Mononuclear cell (primary cell): Measurements from ENCODE around the gene CRYBG1. TPM values are rescaled to one million over a fixed set of nuclear protein-coding genes. Genes with fewer than 3 reads are reported as not detected.
"Not testable (repeated sequence)": the region's sequence is repeated elsewhere in the genome, so short reads cannot be mapped to it uniquely, and the experiment has no call there.

ENCODE experiments used
- H3K27me3 ChIP-seq: 2 replicates; pipeline ENCODE4 v1.6.0; 2011; ENCODE audit warnings: low read length, control low read depth; ENCODE audit not compliant: insufficient read depth
- H3K4me1 ChIP-seq: 2 replicates; pipeline ENCODE4 v1.5.1; 2011; ENCODE audit warnings: mild to moderate bottlenecking, low read length, control low read depth; ENCODE audit not compliant: insufficient read depth
- H3K4me3 ChIP-seq: 2 replicates; pipeline ENCODE4 v1.5.1; 2011; ENCODE audit warnings: mild to moderate bottlenecking, low read length, moderate library complexity
- H3K9me3 ChIP-seq: 2 replicates; pipeline ENCODE4 v1.5.1; 2011; ENCODE audit warnings: low read depth, mild to moderate bottlenecking, control low read depth, low read length
- total RNA-seq: library from RNA; depleted of rRNA; stranded (reverse); fragments of >200 nt; gene quantifications from one replicate; pipeline ENCODE4 v1.2.3, GENCODE V29; 2012

Gene CRYBG1
- total RNA-seq, 1 donor: 60.9 TPM

DNA sequence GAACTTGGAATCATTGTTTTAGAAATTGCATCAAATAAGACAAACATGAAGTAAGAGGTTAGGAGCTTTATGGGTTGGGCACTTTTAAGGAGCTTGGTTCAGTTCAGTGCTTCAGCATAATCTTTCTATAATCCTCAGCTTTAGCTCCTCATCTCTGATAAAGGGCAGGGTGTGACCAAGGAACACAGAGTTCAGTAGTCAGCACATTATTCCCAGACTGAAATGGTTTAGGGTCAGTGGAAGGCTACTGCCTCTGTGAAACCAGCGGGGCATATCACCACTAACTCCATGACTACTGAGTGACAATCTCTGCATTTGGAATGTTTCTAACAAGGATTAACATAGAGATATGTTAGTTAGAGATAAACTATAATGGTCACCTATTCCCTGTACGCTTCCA is 36.9 kb downstream of the CRYBG1 start:
- Histone ChIP-seq H3K27me3 (peaks cover 11% of the 10 kb centered on the region), H3K9me3 (no peaks in the 10 kb centered on the region), H3K4me3 (no peak overlapping the region), H3K4me1 (no peaks in the 10 kb centered on the region)

DNA sequence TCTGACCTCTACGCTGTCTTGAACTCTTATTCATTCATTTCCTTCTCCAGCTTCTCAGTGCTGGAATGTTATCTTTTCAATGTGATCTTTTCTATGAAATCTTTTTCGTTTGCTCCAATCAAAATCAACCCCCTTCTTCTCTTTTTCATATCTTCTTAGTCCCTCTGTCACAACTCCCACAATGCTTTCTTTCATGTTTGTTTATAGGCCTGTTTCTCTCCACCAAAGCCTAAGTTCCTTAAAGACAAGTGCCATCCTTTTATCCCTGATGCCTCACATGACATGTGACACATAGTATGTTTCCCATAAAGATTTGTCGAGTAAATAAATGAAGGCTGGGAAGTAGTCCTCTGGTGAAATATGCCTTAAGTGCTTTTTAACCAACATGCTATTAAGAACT is 38.1 kb downstream of the CRYBG1 start:
- Histone ChIP-seq H3K4me1 (no peaks in the 10 kb centered on the region), H3K4me3 (no peak overlapping the region), H3K9me3 (no peaks in the 10 kb centered on the region), H3K27me3 (peaks cover 14% of the 10 kb centered on the region)

- H3K4me3 ChIP-seq, H3K4me1 ChIP-seq, H3K27me3 ChIP-seq, H3K9me3 ChIP-seq: not testable (repeated sequence)
Measured at GRCh38 chr6:106405044-106405443, 44.5 kb downstream of the CRYBG1 start.

- no peaks in the 10 kb centered on the region for H3K4me1 ChIP-seq
- no peak overlapping the region for H3K4me3 ChIP-seq
- no peaks in the 10 kb centered on the region for H3K9me3 ChIP-seq
Measured at GRCh38 chr6:106411056-106411455, 50.5 kb downstream of the CRYBG1 start.

GRCh38 chr6:106411643-106412200 is 51.2 kb downstream of the CRYBG1 start:
- H3K9me3 ChIP-seq: no peaks in the 10 kb centered on the region
- H3K27me3 ChIP-seq: peaks cover 2% of the 10 kb centered on the region
- H3K4me3 ChIP-seq: no peak overlapping the region
- no peaks in the 10 kb centered on the region for H3K4me1 ChIP-seq

More at GRCh38 chr6:106411056-106411455, 50.5 kb downstream of the CRYBG1 start:
- peaks cover 2% of the 10 kb centered on the region for H3K27me3 ChIP-seq

GRCh38 chr6:106413016-106413415 is 52.5 kb downstream of the CRYBG1 start:
- Histone ChIP-seq H3K4me1 (no peaks in the 10 kb centered on the region), H3K9me3 (no peaks in the 10 kb centered on the region), H3K27me3 (no peaks in the 10 kb centered on the region), H3K4me3 (no peak overlapping the region)

GRCh38 chr6:106413722-106414121 is 53.2 kb downstream of the CRYBG1 start:
- Histone ChIP-seq H3K27me3 (no peaks in the 10 kb centered on the region), H3K4me1 (no peaks in the 10 kb centered on the region), H3K9me3 (no peaks in the 10 kb centered on the region), H3K4me3 (no peak overlapping the region)

DNA sequence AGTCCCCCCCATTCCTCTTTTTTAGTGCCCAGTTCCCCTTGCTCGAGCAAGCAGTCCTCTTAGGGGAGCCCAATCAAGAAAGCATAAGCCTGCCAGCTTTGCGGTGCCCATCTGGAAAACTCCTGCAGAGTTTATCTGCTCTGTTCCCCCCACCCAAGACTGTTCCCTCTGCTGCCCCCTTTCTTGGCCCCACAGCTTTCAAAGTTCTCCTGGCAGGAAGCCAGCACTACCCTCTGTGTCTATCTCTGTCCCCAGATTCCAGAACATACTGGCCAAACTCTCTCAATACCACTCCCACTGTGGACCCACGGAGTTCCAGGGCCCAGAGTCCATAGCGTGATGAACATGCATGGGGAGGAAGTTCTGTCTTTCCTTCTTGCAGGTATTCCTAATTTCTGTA is 55.4 kb downstream of the CRYBG1 start:
- no peaks in the 10 kb centered on the region for H3K27me3 ChIP-seq
- no peak overlapping the region for H3K4me3 ChIP-seq
- H3K4me1 ChIP-seq: no peaks in the 10 kb centered on the region
- no peaks in the 10 kb centered on the region for H3K9me3 ChIP-seq

- no peaks in the 10 kb centered on the region for H3K4me1 ChIP-seq
- H3K27me3 ChIP-seq: no peaks in the 10 kb centered on the region
- no peaks in the 10 kb centered on the region for H3K9me3 ChIP-seq
- H3K4me3 ChIP-seq: no peak overlapping the region
Measured at GRCh38 chr6:106417572-106418147, 57.1 kb downstream of the CRYBG1 start.

GRCh38 chr6:106419900-106420613 is 59.5 kb downstream of the CRYBG1 start:
- H3K4me1 ChIP-seq: no peaks in the 10 kb centered on the region
- H3K4me3 ChIP-seq: no peak overlapping the region
- H3K27me3 ChIP-seq: no peaks in the 10 kb centered on the region
- H3K9me3 ChIP-seq: no peaks in the 10 kb centered on the region

GRCh38 chr6:106421496-106421895 is 61.0 kb downstream of the CRYBG1 start:
- H3K27me3 ChIP-seq: no peaks in the 10 kb centered on the region

DNA sequence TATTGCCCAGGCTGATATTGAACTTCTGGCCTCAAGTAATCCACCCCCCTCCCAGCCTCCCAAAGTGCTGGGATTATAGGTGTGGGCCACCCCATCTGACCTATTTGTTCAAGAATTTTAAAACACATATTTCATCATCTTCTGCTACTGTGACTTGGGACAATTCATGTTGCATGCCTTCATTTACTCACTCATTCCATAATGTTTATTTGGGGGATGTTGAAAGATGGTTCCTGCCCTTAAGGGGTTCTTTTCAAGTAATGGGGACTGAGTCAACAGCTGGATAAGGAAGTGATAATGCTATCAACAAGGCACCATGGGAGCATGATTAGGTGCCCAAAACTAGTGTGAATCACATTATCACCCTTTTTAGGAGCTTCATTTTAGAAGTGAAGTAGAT is 62.0 kb downstream of the CRYBG1 start:
- Histone ChIP-seq H3K4me3 (no peak overlapping the region), H3K27me3 (no peaks in the 10 kb centered on the region), H3K4me1 (no peaks in the 10 kb centered on the region), H3K9me3 (no peaks in the 10 kb centered on the region)

More at GRCh38 chr6:106421496-106421895, 61.0 kb downstream of the CRYBG1 start:
- Histone ChIP-seq H3K4me1 (no peaks in the 10 kb centered on the region), H3K4me3 (no peak overlapping the region), H3K9me3 (no peaks in the 10 kb centered on the region)

GRCh38 chr6:106425382-106425781 is 64.9 kb downstream of the CRYBG1 start:
- Histone ChIP-seq H3K4me3 (no peak overlapping the region), H3K9me3 (no peaks in the 10 kb centered on the region), H3K27me3 (no peaks in the 10 kb centered on the region), H3K4me1 (no peaks in the 10 kb centered on the region)

- Histone ChIP-seq H3K4me3 (no peak overlapping the region), H3K9me3 (no peaks in the 10 kb centered on the region), H3K4me1 (no peaks in the 10 kb centered on the region), H3K27me3 (no peaks in the 10 kb centered on the region)
Measured at GRCh38 chr6:106426250-106426970, 65.9 kb downstream of the CRYBG1 start.

- Histone ChIP-seq H3K9me3 (no peaks in the 10 kb centered on the region), H3K27me3 (no peaks in the 10 kb centered on the region), H3K4me3 (no peak overlapping the region), H3K4me1 (no peaks in the 10 kb centered on the region)
Measured at GRCh38 chr6:106430466-106430865, 69.9 kb downstream of the CRYBG1 start.
